Measurements from ENCODE around the gene DAW1. TPM values are rescaled to one million over a fixed set of nuclear protein-coding genes. Genes with fewer than 3 reads are reported as not detected.

The DAW1 gene
- total RNA-seq, 2 experiments from 2014 or later: not detected

- no peak for DNase-seq
- H3K27ac ChIP-seq (ENCODE audit: low read depth in 1 of 2, low read length in 2 of 2): no peak overlapping the region
- H3K36me3 ChIP-seq (ENCODE audit: insufficient read depth, low read length): no peaks in the 10 kb centered on the region
- H3K4me1 ChIP-seq (ENCODE audit: insufficient read depth, low read length): no peaks in the 10 kb centered on the region
- Mint-ChIP-seq H3K4me3 (no peak overlapping the region), H3K4me1 (ENCODE audit: low read depth) (no peaks in the 10 kb centered on the region), H3K9me3 (no peaks in the 10 kb centered on the region), H3K27ac (no peak overlapping the region), H3K36me3 (ENCODE audit: low read depth) (no peaks in the 10 kb centered on the region), H3K27me3 (peaks cover 2% of the 10 kb centered on the region)
- intact Hi-C loops (cut with DNase I, micrococcal nuclease): loop anchor here in 1 of 2 experiments (5.0 kb wide), 1 partner anchor 92 kb away; no protein-coding TSS in a partner anchor
- no peak for TF ChIP-seq CTCF (IDR thresholded peaks at IDR 0.05)
- H3K27me3 ChIP-seq (ENCODE audit: control insufficient read depth in 1 of 2, insufficient read depth in 2 of 2, low read length in 2 of 2): no peaks in the 10 kb centered on the region
- H3K4me3 ChIP-seq (ENCODE audit: low read length): no peak overlapping the region
- CTCF ChIA-PET: no interaction called here
- no peaks in the 10 kb centered on the region for H3K9me3 ChIP-seq (ENCODE audit: control insufficient read depth in 1 of 2, insufficient read depth in 1 of 2, low read length in 2 of 2)
- ATAC-seq (ENCODE audit: poor library complexity): no peak
- POLR2A ChIA-PET: no interaction called here
Observed at GRCh38 chr2:227864161-227864756, 7.2 kb upstream of the DAW1 start.

DNA sequence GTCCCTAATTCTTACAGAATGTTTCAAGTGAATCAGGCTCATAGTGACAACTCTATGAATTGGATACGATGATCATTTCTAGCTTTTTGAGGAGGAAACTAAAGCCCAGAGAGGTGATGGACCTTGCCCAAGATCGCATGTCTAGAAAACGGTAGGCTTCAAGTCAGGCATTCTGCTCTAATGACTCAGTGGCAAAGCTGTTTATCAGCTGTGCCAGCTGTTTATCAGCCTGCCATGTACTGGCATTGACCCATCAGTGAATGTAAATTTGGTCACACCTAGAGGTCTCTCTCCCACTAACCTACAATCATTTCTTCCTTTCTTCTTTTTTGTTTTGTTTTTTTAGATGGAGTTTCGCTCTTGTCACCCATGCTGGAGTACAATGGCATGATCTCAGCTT, 6.1 kb upstream of the DAW1 start:
- no peaks in the 10 kb centered on the region for H3K4me1 Mint-ChIP-seq (ENCODE audit: low read depth)
- ATAC-seq (ENCODE audit: poor library complexity): no peak
- H3K36me3 ChIP-seq (ENCODE audit: insufficient read depth, low read length): no peaks in the 10 kb centered on the region
- H3K36me3 Mint-ChIP-seq (ENCODE audit: low read depth): no peaks in the 10 kb centered on the region
- H3K27ac ChIP-seq (ENCODE audit: low read depth in 1 of 2, low read length in 2 of 2): no peak overlapping the region
- TF ChIP-seq CTCF (IDR thresholded peaks at IDR 0.05): no peak
- H3K27me3 ChIP-seq (ENCODE audit: control insufficient read depth in 1 of 2, insufficient read depth in 2 of 2, low read length in 2 of 2): no peaks in the 10 kb centered on the region
- H3K9me3 ChIP-seq (ENCODE audit: control insufficient read depth in 1 of 2, insufficient read depth in 1 of 2, low read length in 2 of 2): no peaks in the 10 kb centered on the region
- H3K9me3 Mint-ChIP-seq: no peaks in the 10 kb centered on the region
- intact Hi-C loops (cut with DNase I, micrococcal nuclease): no loop called here
- no peak overlapping the region for H3K4me3 Mint-ChIP-seq
- no peak for DNase-seq
- CTCF ChIA-PET: no interaction called here
- H3K27me3 Mint-ChIP-seq: peaks cover 11% of the 10 kb centered on the region
- no peak overlapping the region for H3K4me3 ChIP-seq (ENCODE audit: low read length)
- POLR2A ChIA-PET: no interaction called here
- no peak overlapping the region for H3K27ac Mint-ChIP-seq
- H3K4me1 ChIP-seq (ENCODE audit: insufficient read depth, low read length): no peaks in the 10 kb centered on the region

DNA sequence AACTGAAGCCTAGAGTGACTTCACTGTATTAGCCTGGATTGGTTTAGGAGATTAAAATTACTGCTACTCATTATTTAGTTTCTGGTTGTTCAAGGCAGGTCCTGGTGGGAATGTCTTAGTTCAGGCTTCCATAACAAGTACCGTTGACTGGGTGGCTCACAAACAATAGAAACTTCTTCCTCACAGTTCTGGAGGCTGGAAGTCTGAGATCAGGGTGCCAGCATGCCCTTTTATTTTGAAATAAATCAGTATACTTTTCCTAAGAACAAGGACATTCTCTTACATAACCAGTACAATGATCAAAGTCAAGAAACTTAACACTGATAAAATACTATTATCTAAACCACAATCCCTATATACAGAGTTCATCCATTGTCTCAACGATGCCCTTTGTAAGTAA, 4.0 kb upstream of the DAW1 start:
- no peaks in the 10 kb centered on the region for H3K9me3 ChIP-seq (ENCODE audit: control insufficient read depth in 1 of 2, insufficient read depth in 1 of 2, low read length in 2 of 2)
- peaks cover 8% of the 10 kb centered on the region for H3K4me1 ChIP-seq (ENCODE audit: insufficient read depth, low read length)
- Mint-ChIP-seq H3K27ac (no peak overlapping the region), H3K4me3 (no peak overlapping the region), H3K9me3 (no peaks in the 10 kb centered on the region), H3K36me3 (ENCODE audit: low read depth) (no peaks in the 10 kb centered on the region), H3K4me1 (ENCODE audit: low read depth) (no peaks in the 10 kb centered on the region), H3K27me3 (peaks cover 15% of the 10 kb centered on the region)
- H3K27ac ChIP-seq (ENCODE audit: low read depth in 1 of 2, low read length in 2 of 2): no peak overlapping the region
- no peak overlapping the region for H3K4me3 ChIP-seq (ENCODE audit: low read length)
- H3K27me3 ChIP-seq (ENCODE audit: control insufficient read depth in 1 of 2, insufficient read depth in 2 of 2, low read length in 2 of 2): peaks cover 8 to 15% of the 10 kb centered on the region in 2 experiments
- DNase-seq (no peak), ATAC-seq (ENCODE audit: poor library complexity) (no peak)
- no peak for TF ChIP-seq CTCF (IDR thresholded peaks at IDR 0.05)
- intact Hi-C loops (cut with DNase I, micrococcal nuclease): no loop called here
- CTCF ChIA-PET: no interaction called here
- H3K36me3 ChIP-seq (ENCODE audit: insufficient read depth, low read length): no peaks in the 10 kb centered on the region
- POLR2A ChIA-PET: no interaction called here

All from CD4-positive, alpha-beta T cell (primary cell).